ENCODE measurements around the gene PLCB4. TPM values are rescaled to one million over a fixed set of nuclear protein-coding genes. Genes with fewer than 3 reads are reported as not detected.

PLCB4 gene
- total RNA-seq, 1 donor from 2014 or later: 12.0 TPM

- intact Hi-C loops (cut with DNase I): no loop called here
- Histone ChIP-seq H3K27me3 (no peaks in the 10 kb centered on the region), H3K9me3 (no peaks in the 10 kb centered on the region), H3K27ac (no peak overlapping the region), H3K4me1 (no peaks in the 10 kb centered on the region), H3K36me3 (no peaks in the 10 kb centered on the region), H3K4me3 (no peak overlapping the region)
- DNase-seq (ENCODE audit: extremely low spot score in 2 of 2): no peak
- TF ChIP-seq POLR2AphosphoS5 (IDR thresholded peaks at IDR 0.05; ENCODE audit: insufficient read depth in 1 of 2, low read depth in 1 of 2) (no peak), POLR2A (IDR thresholded peaks at IDR 0.05) (no peak)
- TF ChIP-seq, protein P1, sequence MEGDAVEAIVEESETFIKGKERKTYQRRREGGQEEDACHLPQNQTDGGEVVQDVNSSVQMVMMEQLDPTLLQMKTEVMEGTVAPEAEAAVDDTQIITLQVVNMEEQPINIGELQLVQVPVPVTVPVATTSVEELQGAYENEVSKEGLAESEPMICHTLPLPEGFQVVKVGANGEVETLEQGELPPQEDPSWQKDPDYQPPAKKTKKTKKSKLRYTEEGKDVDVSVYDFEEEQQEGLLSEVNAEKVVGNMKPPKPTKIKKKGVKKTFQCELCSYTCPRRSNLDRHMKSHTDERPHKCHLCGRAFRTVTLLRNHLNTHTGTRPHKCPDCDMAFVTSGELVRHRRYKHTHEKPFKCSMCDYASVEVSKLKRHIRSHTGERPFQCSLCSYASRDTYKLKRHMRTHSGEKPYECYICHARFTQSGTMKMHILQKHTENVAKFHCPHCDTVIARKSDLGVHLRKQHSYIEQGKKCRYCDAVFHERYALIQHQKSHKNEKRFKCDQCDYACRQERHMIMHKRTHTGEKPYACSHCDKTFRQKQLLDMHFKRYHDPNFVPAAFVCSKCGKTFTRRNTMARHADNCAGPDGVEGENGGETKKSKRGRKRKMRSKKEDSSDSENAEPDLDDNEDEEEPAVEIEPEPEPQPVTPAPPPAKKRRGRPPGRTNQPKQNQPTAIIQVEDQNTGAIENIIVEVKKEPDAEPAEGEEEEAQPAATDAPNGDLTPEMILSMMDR (IDR thresholded peaks at IDR 0.05): no peak
Measured at GRCh38 chr20:9126527-9126926, 57.6 kb downstream of the PLCB4 start.

GRCh38 chr20:9128568-9128967 lies 59.7 kb downstream of the PLCB4 start:
- Histone ChIP-seq H3K9me3 (no peaks in the 10 kb centered on the region), H3K27me3 (no peaks in the 10 kb centered on the region), H3K4me3 (no peak overlapping the region), H3K4me1 (no peaks in the 10 kb centered on the region), H3K27ac (no peak overlapping the region), H3K36me3 (no peaks in the 10 kb centered on the region)
- intact Hi-C loops (cut with DNase I): no loop called here
- TF ChIP-seq POLR2AphosphoS5 (IDR thresholded peaks at IDR 0.05; ENCODE audit: insufficient read depth in 1 of 2, low read depth in 1 of 2): no peak
- TF ChIP-seq, protein P1 (IDR thresholded peaks at IDR 0.05): no peak
- no peak for TF ChIP-seq POLR2A (IDR thresholded peaks at IDR 0.05)
- no peak for DNase-seq (ENCODE audit: extremely low spot score in 2 of 2)

DNA sequence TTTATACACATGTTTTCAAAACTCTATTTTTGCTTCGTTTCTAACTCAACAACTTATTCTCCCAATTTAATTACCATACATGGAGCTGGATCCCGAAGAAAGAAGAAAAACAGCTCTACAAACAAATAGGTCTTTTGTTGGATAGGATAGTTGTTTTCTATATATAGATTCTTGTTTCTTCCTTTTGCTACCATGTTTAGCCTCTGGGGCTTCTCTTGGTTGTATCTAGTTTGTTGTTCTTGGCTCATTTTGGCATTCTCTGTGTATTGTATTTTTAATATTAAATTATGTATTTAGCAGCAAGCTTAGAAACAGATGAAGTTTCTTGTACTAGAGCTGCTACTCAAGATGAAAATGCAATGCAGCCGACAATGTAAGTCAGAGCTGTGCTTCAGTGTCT lies 60.9 kb downstream of the PLCB4 start:
- DNase-seq (ENCODE audit: extremely low spot score in 2 of 2): no peak
- H3K4me3 ChIP-seq: no peak overlapping the region
- no peak for TF ChIP-seq POLR2AphosphoS5 (IDR thresholded peaks at IDR 0.05; ENCODE audit: insufficient read depth in 1 of 2, low read depth in 1 of 2)
- TF ChIP-seq, protein P1 (IDR thresholded peaks at IDR 0.05): no peak
- no peak for TF ChIP-seq POLR2A (IDR thresholded peaks at IDR 0.05)
- no peak overlapping the region for H3K27ac ChIP-seq
- intact Hi-C loops (cut with DNase I): no loop called here
- no peaks in the 10 kb centered on the region for H3K9me3 ChIP-seq
- no peaks in the 10 kb centered on the region for H3K4me1 ChIP-seq
- no peaks in the 10 kb centered on the region for H3K36me3 ChIP-seq
- no peaks in the 10 kb centered on the region for H3K27me3 ChIP-seq

- Histone ChIP-seq H3K27me3 (no peaks in the 10 kb centered on the region), H3K27ac (no peak overlapping the region), H3K36me3 (no peaks in the 10 kb centered on the region), H3K9me3 (no peaks in the 10 kb centered on the region), H3K4me1 (no peaks in the 10 kb centered on the region), H3K4me3 (no peak overlapping the region)
- intact Hi-C loops (cut with DNase I): no loop called here
- TF ChIP-seq POLR2A (IDR thresholded peaks at IDR 0.05): no peak
- no peak for TF ChIP-seq POLR2AphosphoS5 (IDR thresholded peaks at IDR 0.05; ENCODE audit: insufficient read depth in 1 of 2, low read depth in 1 of 2)
- TF ChIP-seq, protein P1 (IDR thresholded peaks at IDR 0.05): no peak
- no peak for DNase-seq (ENCODE audit: extremely low spot score in 2 of 2)
Measured at GRCh38 chr20:9130521-9130920, 61.6 kb downstream of the PLCB4 start.

DNA sequence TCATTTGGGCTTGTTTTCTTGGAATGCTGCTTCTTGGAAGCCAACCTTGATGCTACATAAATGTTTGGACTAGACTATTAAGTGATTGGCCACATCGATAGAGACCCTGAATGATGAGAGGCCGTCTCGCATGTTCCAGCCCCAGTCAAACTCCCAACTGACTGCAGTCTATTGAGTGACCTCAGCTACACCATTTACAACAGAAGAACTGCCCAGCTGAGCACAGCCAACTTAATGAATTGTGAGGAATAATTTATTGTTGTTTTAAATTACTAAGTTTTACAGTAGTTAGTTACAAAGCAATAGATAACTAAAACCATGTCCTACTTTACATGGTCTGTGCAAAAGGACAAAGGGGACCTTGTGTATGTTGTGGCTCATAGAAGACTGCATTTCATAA lies 63.0 kb downstream of the PLCB4 start:
- Histone ChIP-seq H3K4me3 (no peak overlapping the region), H3K9me3 (no peaks in the 10 kb centered on the region), H3K36me3 (no peaks in the 10 kb centered on the region), H3K27ac (no peak overlapping the region), H3K27me3 (no peaks in the 10 kb centered on the region), H3K4me1 (no peaks in the 10 kb centered on the region)
- no peak for DNase-seq (ENCODE audit: extremely low spot score in 2 of 2)
- TF ChIP-seq, protein P1 (IDR thresholded peaks at IDR 0.05): no peak
- TF ChIP-seq POLR2A (IDR thresholded peaks at IDR 0.05) (no peak), POLR2AphosphoS5 (IDR thresholded peaks at IDR 0.05; ENCODE audit: insufficient read depth in 1 of 2, low read depth in 1 of 2) (no peak)
- intact Hi-C loops (cut with DNase I): no loop called here

All from vagina (tissue), 2 donors.